Smooth muscle cell (in vitro differentiated cells): ENCODE measurements around the gene SHC4. TPM values are rescaled to one million over a fixed set of nuclear protein-coding genes. Genes with fewer than 3 reads are reported as not detected.

ENCODE experiments used
- DNase-seq: peaks from one replicate; lab custom pipeline; 2025; ENCODE audit not compliant: unreplicated experiment; lab: John Stamatoyannopoulos, UW
- H2AFZ ChIP-seq: fragments of 200-600 bp; sonication (generic); 2 replicates; pipeline ENCODE4 v1.6.0; 2016; ENCODE audit warnings: antibody characterized with exemption, low read depth, mild to moderate bottlenecking
- H3F3A ChIP-seq: fragments of 200-600 bp; sonication (generic); 2 replicates; pipeline ENCODE4 v1.6.0; 2017; ENCODE audit warnings: antibody characterized with exemption, low read depth
- H3K27ac ChIP-seq: fragments of 200-600 bp; sonication (generic); 2 replicates; pipeline ENCODE4 v1.5.1; 2016; ENCODE audit warnings: low read depth, mild to moderate bottlenecking
- H3K27me3 ChIP-seq: fragments of 200-600 bp; sonication (generic); 2 replicates; pipeline ENCODE4 v1.6.1; 2016; ENCODE audit warnings: low read depth, mild to moderate bottlenecking
- H3K36me3 ChIP-seq: fragments of 200-600 bp; sonication (generic); 2 replicates; pipeline ENCODE4 v1.5.1; 2016; ENCODE audit warnings: low read depth
- H3K4me1 ChIP-seq: fragments of 200-600 bp; sonication (generic); 2 replicates; pipeline ENCODE4 v1.5.1; 2016; ENCODE audit warnings: low read depth
- H3K4me2 ChIP-seq: fragments of 200-600 bp; sonication (generic); 2 replicates; pipeline ENCODE4 v1.6.0; 2016; ENCODE audit warnings: mild to moderate bottlenecking
- H3K4me3 ChIP-seq: fragments of 200-600 bp; sonication (generic); 2 replicates; pipeline ENCODE4 v1.5.1; 2016; ENCODE audit warnings: mild to moderate bottlenecking
- H3K79me2 ChIP-seq: fragments of 200-600 bp; sonication (generic); 2 replicates; pipeline ENCODE4 v1.6.0; 2016; ENCODE audit warnings: low read depth, mild to moderate bottlenecking
- H3K9ac ChIP-seq: fragments of 200-600 bp; sonication (generic); 2 replicates; pipeline ENCODE4 v1.6.0; 2016; ENCODE audit warnings: low read depth
- H3K9me3 ChIP-seq: fragments of 200-600 bp; sonication (generic); replicated peaks from 2 replicates; pipeline ENCODE4 v1.5.1; 2016; ENCODE audit warnings: low read depth
- H4K20me1 ChIP-seq: fragments of 200-600 bp; sonication (generic); 2 replicates; pipeline ENCODE4 v1.6.0; 2016; ENCODE audit warnings: low read depth
- CTCF ChIP-seq: fragments of 200-600 bp; sonication (generic); IDR thresholded peaks from 2 replicates; pipeline ENCODE4 v1.5.1; 2017; ENCODE audit warnings: borderline replicate concordance, mild to moderate bottlenecking, antibody characterized with exemption; ENCODE audit not compliant: insufficient read depth, poor library complexity, severe bottlenecking
- WGBS: methylation state at CpG from one replicate; pipeline ENCODE4 v1.1.7; 2016; ENCODE audit warnings: low lambda C conversion rate; 5-methylcytosine and 5-hydroxymethylcytosine counted together
- polyA plus RNA-seq: library from polyadenylated mRNA; unstranded; fragments of >200 nt; fragmentation: Nextera tagmentation; extraction: Ambion mirVana; gene quantifications from 2 replicates; pipeline ENCODE4 v1.2.1, GENCODE V29; 2016
- total RNA-seq: library from RNA; depleted of rRNA; stranded (reverse); fragments of >200 nt; gene quantifications from 2 replicates; pipeline ENCODE4 v1.2.3, GENCODE V29; 2014

SHC4 gene
- total and polyA plus RNA-seq, 2 experiments from 2014 or later: 0.39 to 1.2 TPM

- Histone ChIP-seq H3K9ac (no peak overlapping the region), H2AFZ (peak overlapping the region; percentile 19), H4K20me1 (no peaks in the 10 kb centered on the region), H3K36me3 (no peaks in the 10 kb centered on the region), H3K27me3 (no peaks in the 10 kb centered on the region), H3F3A (no peaks in the 10 kb centered on the region), H3K27ac (peak overlapping the region; percentile 55), H3K9me3 (no peaks in the 10 kb centered on the region), H3K4me2 (no peak overlapping the region), H3K79me2 (no peaks in the 10 kb centered on the region), H3K4me1 (peaks cover 6% of the 10 kb centered on the region), H3K4me3 (no peak overlapping the region)
- no peak for TF ChIP-seq CTCF
- WGBS: 91% methylated on average over 4 of the region's 4 CpGs
- DNase-seq: no peak
These were observed 135.2 kb downstream of the SHC4 start for GRCh38 chr15:48828471-48828870.

- Histone ChIP-seq H3K4me3 (no peak overlapping the region), H3K4me2 (no peak overlapping the region), H3K9me3 (no peaks in the 10 kb centered on the region), H3F3A (no peaks in the 10 kb centered on the region), H3K27ac (no peak overlapping the region), H3K79me2 (no peaks in the 10 kb centered on the region), H3K36me3 (no peaks in the 10 kb centered on the region), H3K27me3 (no peaks in the 10 kb centered on the region), H3K9ac (no peak overlapping the region), H2AFZ (no peak overlapping the region), H3K4me1 (peaks cover 10% of the 10 kb centered on the region), H4K20me1 (no peaks in the 10 kb centered on the region)
- no peak for DNase-seq
- 94% methylated on average over 1 of the region's 1 CpG for WGBS
- TF ChIP-seq CTCF: no peak
These were observed 138.6 kb downstream of the SHC4 start for GRCh38 chr15:48825075-48825474.

GRCh38 chr15:48823706-48824105, 140.0 kb downstream of the SHC4 start:
- H3K79me2 ChIP-seq: no peaks in the 10 kb centered on the region
- peaks cover 10% of the 10 kb centered on the region for H3K4me1 ChIP-seq
- no peak for DNase-seq
- H3K27me3 ChIP-seq: no peaks in the 10 kb centered on the region
- no peaks in the 10 kb centered on the region for H3F3A ChIP-seq
- no peak for TF ChIP-seq CTCF
- H3K4me2 ChIP-seq: no peak overlapping the region
- H3K9ac ChIP-seq: no peak overlapping the region
- H4K20me1 ChIP-seq: no peaks in the 10 kb centered on the region
- H3K27ac ChIP-seq: no peak overlapping the region
- no peaks in the 10 kb centered on the region for H3K36me3 ChIP-seq
- no peaks in the 10 kb centered on the region for H3K9me3 ChIP-seq
- peak overlapping the region; percentile 70 for H2AFZ ChIP-seq
- H3K4me3 ChIP-seq: no peak overlapping the region
- WGBS: 50% methylated on average over 1 of the region's 1 CpG

DNA sequence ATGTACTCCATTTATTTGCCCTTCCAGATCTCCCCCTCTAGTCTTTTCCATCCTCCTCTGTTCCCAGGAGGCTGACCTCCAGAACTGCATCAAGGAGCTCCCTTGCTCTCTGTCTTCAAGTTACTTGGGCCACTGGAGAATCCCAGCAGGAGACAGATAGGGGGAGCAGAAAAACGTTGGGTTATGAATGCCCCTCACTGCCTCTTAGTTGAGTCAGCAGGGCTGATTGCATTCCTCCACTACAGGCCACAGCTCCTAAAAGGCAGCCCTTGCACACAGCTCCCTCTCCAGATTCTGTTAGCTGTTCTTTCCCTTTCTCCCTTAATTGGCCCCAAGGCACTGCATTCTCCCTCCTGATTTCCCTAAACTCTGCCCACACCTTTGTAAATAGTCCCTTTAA, 140.5 kb downstream of the SHC4 start:
- DNase-seq: no peak
- no peaks in the 10 kb centered on the region for H3K27me3 ChIP-seq
- H3K79me2 ChIP-seq: no peaks in the 10 kb centered on the region
- H3K9ac ChIP-seq: no peak overlapping the region
- no peaks in the 10 kb centered on the region for H4K20me1 ChIP-seq
- H3K4me3 ChIP-seq: no peak overlapping the region
- peaks cover 10% of the 10 kb centered on the region for H3K4me1 ChIP-seq
- H3F3A ChIP-seq: no peaks in the 10 kb centered on the region
- no peaks in the 10 kb centered on the region for H3K9me3 ChIP-seq
- WGBS: 8% methylated on average over 1 of the region's 1 CpG
- no peaks in the 10 kb centered on the region for H3K36me3 ChIP-seq
- H3K27ac ChIP-seq: no peak overlapping the region
- H2AFZ ChIP-seq: peak overlapping the region; percentile 70
- no peak overlapping the region for H3K4me2 ChIP-seq
- no peak for TF ChIP-seq CTCF
